ENCODE measurements around the gene GSTA4. TPM values are rescaled to one million over a fixed set of nuclear protein-coding genes. Genes with fewer than 3 reads are reported as not detected.
"Not testable (repeated sequence)": the region's sequence is repeated elsewhere in the genome, so short reads cannot be mapped to it uniquely, and the experiment has no call there.

GSTA4 gene
- total and polyA plus RNA-seq, 2 donors = 28.6 to 57.2 TPM

GRCh38 chr6:53028467-53028866, 33.4 kb upstream of the GSTA4 start:
- no peak for DNase-seq (ENCODE audit: extremely low spot score)
- 91% methylated on average over 1 of the region's 1 CpG for WGBS
- peaks cover 14% of the 10 kb centered on the region for H3K36me3 ChIP-seq (ENCODE audit: insufficient read depth)
- H3K4me1 ChIP-seq (ENCODE audit: insufficient read depth) = no peaks in the 10 kb centered on the region
- no peak overlapping the region for H3K27ac ChIP-seq (ENCODE audit: low read depth)
- H3K4me3 ChIP-seq (ENCODE audit: low read depth, low read length) = no peak overlapping the region

GRCh38 chr6:53027131-53027718, 32.1 kb upstream of the GSTA4 start:
- H3K4me1 ChIP-seq (ENCODE audit: insufficient read depth) = no peaks in the 10 kb centered on the region
- H3K4me3 ChIP-seq (ENCODE audit: low read depth, low read length) = no peak overlapping the region
- no peak overlapping the region for H3K27ac ChIP-seq (ENCODE audit: low read depth)
- WGBS = 84% methylated on average over 5 of the region's 5 CpGs
- peaks cover 14% of the 10 kb centered on the region for H3K36me3 ChIP-seq (ENCODE audit: insufficient read depth)
- DNase-seq (ENCODE audit: extremely low spot score) = no peak

GRCh38 chr6:53026526-53026925, 31.4 kb upstream of the GSTA4 start:
- H3K4me3 ChIP-seq (ENCODE audit: low read depth, low read length) = no peak overlapping the region
- no peaks in the 10 kb centered on the region for H3K4me1 ChIP-seq (ENCODE audit: insufficient read depth)
- no peak for DNase-seq (ENCODE audit: extremely low spot score)
- WGBS = 86% methylated on average over 3 of the region's 3 CpGs
- no peak overlapping the region for H3K27ac ChIP-seq (ENCODE audit: low read depth)
- peaks cover 13% of the 10 kb centered on the region for H3K36me3 ChIP-seq (ENCODE audit: insufficient read depth)

GRCh38 chr6:53023323-53023722, 28.2 kb upstream of the GSTA4 start:
- no peak for DNase-seq (ENCODE audit: extremely low spot score)
- H3K4me3 ChIP-seq (ENCODE audit: low read depth, low read length) = no peak overlapping the region
- H3K4me1 ChIP-seq (ENCODE audit: insufficient read depth) = no peaks in the 10 kb centered on the region
- peaks cover 6% of the 10 kb centered on the region for H3K36me3 ChIP-seq (ENCODE audit: insufficient read depth)
- no peak overlapping the region for H3K27ac ChIP-seq (ENCODE audit: low read depth)
- WGBS = 94% methylated on average over 1 of the region's 1 CpG

- H3K27ac ChIP-seq (ENCODE audit: low read depth) = no peak overlapping the region
- no peaks in the 10 kb centered on the region for H3K4me1 ChIP-seq (ENCODE audit: insufficient read depth)
- H3K36me3 ChIP-seq (ENCODE audit: insufficient read depth) = peaks cover 3% of the 10 kb centered on the region
- DNase-seq (ENCODE audit: extremely low spot score) = no peak
- H3K4me3 ChIP-seq (ENCODE audit: low read depth, low read length) = no peak overlapping the region
- WGBS = 67% methylated on average over 3 of the region's 3 CpGs
These were observed 25.1 kb upstream of the GSTA4 start for GRCh38 chr6:53020005-53020744.

GRCh38 chr6:53018446-53018845, 23.4 kb upstream of the GSTA4 start:
- Histone ChIP-seq H3K36me3 (ENCODE audit: insufficient read depth) (peaks cover 3% of the 10 kb centered on the region), H3K4me1 (ENCODE audit: insufficient read depth) (no peaks in the 10 kb centered on the region), H3K27ac (ENCODE audit: low read depth) (no peak overlapping the region), H3K4me3 (ENCODE audit: low read depth, low read length) (no peak overlapping the region)
- no peak for DNase-seq (ENCODE audit: extremely low spot score)
- 94% methylated on average over 2 of the region's 2 CpGs for WGBS

GRCh38 chr6:53015486-53015885, 20.4 kb upstream of the GSTA4 start:
- H3K4me1 ChIP-seq (ENCODE audit: insufficient read depth) = peaks cover 1% of the 10 kb centered on the region
- 89% methylated on average over 1 of the region's 1 CpG for WGBS
- DNase-seq (ENCODE audit: extremely low spot score) = no peak
- no peak overlapping the region for H3K4me3 ChIP-seq (ENCODE audit: low read depth, low read length)
- peaks cover 9% of the 10 kb centered on the region for H3K36me3 ChIP-seq (ENCODE audit: insufficient read depth)
- H3K27ac ChIP-seq (ENCODE audit: low read depth) = no peak overlapping the region

GRCh38 chr6:53014744-53015143, 19.7 kb upstream of the GSTA4 start:
- Histone ChIP-seq H3K27ac (ENCODE audit: low read depth) (no peak overlapping the region), H3K4me3 (ENCODE audit: low read depth, low read length) (no peak overlapping the region), H3K36me3 (ENCODE audit: insufficient read depth) (peaks cover 9% of the 10 kb centered on the region), H3K4me1 (ENCODE audit: insufficient read depth) (peaks cover 1% of the 10 kb centered on the region)
- 71% methylated on average over 1 of the region's 1 CpG for WGBS
- no peak for DNase-seq (ENCODE audit: extremely low spot score)

- H3K4me1 ChIP-seq (ENCODE audit: insufficient read depth) = peaks cover 1% of the 10 kb centered on the region
- peaks cover 10% of the 10 kb centered on the region for H3K36me3 ChIP-seq (ENCODE audit: insufficient read depth)
- H3K4me3 ChIP-seq (ENCODE audit: low read depth, low read length) = no peak overlapping the region
- H3K27ac ChIP-seq (ENCODE audit: low read depth) = no peak overlapping the region
- no peak for DNase-seq (ENCODE audit: extremely low spot score)
These were observed 19.0 kb upstream of the GSTA4 start for GRCh38 chr6:53014063-53014462.

- Histone ChIP-seq H3K36me3 (ENCODE audit: insufficient read depth) (peaks cover 12% of the 10 kb centered on the region), H3K27ac (ENCODE audit: low read depth) (no peak overlapping the region)
These were observed 16.9 kb upstream of the GSTA4 start for GRCh38 chr6:53011979-53012378.

GRCh38 chr6:53010504-53010903, 15.4 kb upstream of the GSTA4 start:
- H3K4me1 ChIP-seq (ENCODE audit: insufficient read depth) = peaks cover 1% of the 10 kb centered on the region
- H3K4me3 ChIP-seq (ENCODE audit: low read depth, low read length) = no peak overlapping the region
- no peak for DNase-seq (ENCODE audit: extremely low spot score)
- no peak overlapping the region for H3K27ac ChIP-seq (ENCODE audit: low read depth)
- WGBS = 100% methylated on average over 1 of the region's 1 CpG
- peaks cover 14% of the 10 kb centered on the region for H3K36me3 ChIP-seq (ENCODE audit: insufficient read depth)

More at GRCh38 chr6:53011979-53012378, 16.9 kb upstream of the GSTA4 start:
- no peak for DNase-seq (ENCODE audit: extremely low spot score)
- 45% methylated on average over 1 of the region's 1 CpG for WGBS
- H3K4me1 ChIP-seq (ENCODE audit: insufficient read depth) = peaks cover 1% of the 10 kb centered on the region
- H3K4me3 ChIP-seq (ENCODE audit: low read depth, low read length) = no peak overlapping the region

- peaks cover 18% of the 10 kb centered on the region for H3K36me3 ChIP-seq (ENCODE audit: insufficient read depth)
These were observed 14.4 kb upstream of the GSTA4 start for GRCh38 chr6:53009511-53009910.

GRCh38 chr6:53009056-53009455, 14.0 kb upstream of the GSTA4 start:
- no peak overlapping the region for H3K4me3 ChIP-seq (ENCODE audit: low read depth, low read length)
- DNase-seq (ENCODE audit: extremely low spot score) = no peak
- peaks cover 1% of the 10 kb centered on the region for H3K4me1 ChIP-seq (ENCODE audit: insufficient read depth)
- peaks cover 18% of the 10 kb centered on the region for H3K36me3 ChIP-seq (ENCODE audit: insufficient read depth)
- 79% methylated on average over 2 of the region's 2 CpGs for WGBS
- no peak overlapping the region for H3K27ac ChIP-seq (ENCODE audit: low read depth)

More at GRCh38 chr6:53009511-53009910, 14.4 kb upstream of the GSTA4 start:
- Histone ChIP-seq H3K27ac (ENCODE audit: low read depth) (no peak overlapping the region), H3K4me1 (ENCODE audit: insufficient read depth) (peaks cover 1% of the 10 kb centered on the region), H3K4me3 (ENCODE audit: low read depth, low read length) (no peak overlapping the region)
- DNase-seq (ENCODE audit: extremely low spot score) = no peak
- WGBS = 90% methylated on average over 3 of the region's 3 CpGs

- 94% methylated on average over 4 of the region's 4 CpGs for WGBS
- H3K36me3 ChIP-seq (ENCODE audit: insufficient read depth) = peaks cover 18% of the 10 kb centered on the region
These were observed 13.2 kb upstream of the GSTA4 start for GRCh38 chr6:53008192-53008687.

More at GRCh38 chr6:53008192-53008687, 13.2 kb upstream of the GSTA4 start:
- not testable (repeated sequence) for H3K4me1 ChIP-seq (ENCODE audit: insufficient read depth); DNase-seq (ENCODE audit: extremely low spot score); H3K4me3 ChIP-seq (ENCODE audit: low read depth, low read length); H3K27ac ChIP-seq (ENCODE audit: low read depth)

Data from urinary bladder (tissue), 4 donors.